ENCODE measurements around the gene PPP1R1B. TPM values are rescaled to one million over a fixed set of nuclear protein-coding genes. Genes with fewer than 3 reads are reported as not detected.

PPP1R1B gene
- total RNA-seq, 1 donor from 2014 or later, result 25.1 TPM

DNA sequence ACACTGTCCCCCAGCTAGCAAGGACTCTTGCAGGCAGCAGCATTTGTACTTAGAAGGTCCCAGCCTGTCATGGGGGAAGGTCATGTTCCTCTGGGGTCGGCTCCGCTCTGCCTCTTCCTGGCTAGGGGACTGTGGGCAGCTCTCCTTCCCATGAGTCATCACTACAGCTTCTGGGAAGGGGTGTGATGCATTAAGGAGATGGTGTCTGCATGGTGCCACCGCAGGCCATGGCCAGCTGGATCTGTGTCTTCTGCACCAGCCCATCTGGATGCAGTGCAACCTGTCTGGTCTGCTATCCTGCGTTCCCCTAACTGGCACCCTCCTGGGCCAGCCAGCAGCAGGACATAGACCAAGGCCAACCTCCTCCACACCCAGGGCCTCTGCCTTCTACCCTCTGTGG is 16.5 kb downstream of the PPP1R1B start:
- H3K27ac ChIP-seq, result no peak overlapping the region
- no peak overlapping the region for H3K4me3 ChIP-seq
- no peaks in the 10 kb centered on the region for H3K27me3 ChIP-seq
- DNase-seq (no peak), ATAC-seq (no peak)
- TF ChIP-seq, protein P1, sequence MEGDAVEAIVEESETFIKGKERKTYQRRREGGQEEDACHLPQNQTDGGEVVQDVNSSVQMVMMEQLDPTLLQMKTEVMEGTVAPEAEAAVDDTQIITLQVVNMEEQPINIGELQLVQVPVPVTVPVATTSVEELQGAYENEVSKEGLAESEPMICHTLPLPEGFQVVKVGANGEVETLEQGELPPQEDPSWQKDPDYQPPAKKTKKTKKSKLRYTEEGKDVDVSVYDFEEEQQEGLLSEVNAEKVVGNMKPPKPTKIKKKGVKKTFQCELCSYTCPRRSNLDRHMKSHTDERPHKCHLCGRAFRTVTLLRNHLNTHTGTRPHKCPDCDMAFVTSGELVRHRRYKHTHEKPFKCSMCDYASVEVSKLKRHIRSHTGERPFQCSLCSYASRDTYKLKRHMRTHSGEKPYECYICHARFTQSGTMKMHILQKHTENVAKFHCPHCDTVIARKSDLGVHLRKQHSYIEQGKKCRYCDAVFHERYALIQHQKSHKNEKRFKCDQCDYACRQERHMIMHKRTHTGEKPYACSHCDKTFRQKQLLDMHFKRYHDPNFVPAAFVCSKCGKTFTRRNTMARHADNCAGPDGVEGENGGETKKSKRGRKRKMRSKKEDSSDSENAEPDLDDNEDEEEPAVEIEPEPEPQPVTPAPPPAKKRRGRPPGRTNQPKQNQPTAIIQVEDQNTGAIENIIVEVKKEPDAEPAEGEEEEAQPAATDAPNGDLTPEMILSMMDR (IDR thresholded peaks at IDR 0.05), result no peak
- peaks cover 49% of the 10 kb centered on the region for H3K4me1 ChIP-seq
- no peaks in the 10 kb centered on the region for H3K36me3 ChIP-seq
- intact Hi-C loops (cut with DNase I), result no loop called here
- no peaks in the 10 kb centered on the region for H3K9me3 ChIP-seq

DNA sequence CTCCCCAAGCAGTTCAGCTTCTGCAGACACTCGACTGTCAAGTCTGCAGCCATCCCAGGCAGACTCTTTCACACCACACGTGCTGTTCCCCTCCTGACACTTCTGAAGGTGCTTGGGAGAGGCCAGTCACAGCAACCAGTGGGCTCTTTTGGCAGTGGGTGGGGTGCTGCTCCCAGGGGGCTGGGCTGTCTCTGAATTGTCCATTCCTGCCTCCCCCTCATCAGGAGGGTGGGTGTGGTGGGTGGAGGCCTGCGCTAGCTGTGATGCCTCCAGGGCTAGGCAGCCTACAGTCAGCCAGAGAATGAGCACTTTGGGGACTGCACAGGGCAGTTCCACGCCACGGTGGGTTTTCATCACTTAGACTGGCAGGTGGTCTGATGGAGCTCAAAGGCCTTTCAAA is 20.5 kb downstream of the PPP1R1B start:
- no peak for ATAC-seq
- TF ChIP-seq, protein P1 (IDR thresholded peaks at IDR 0.05), result no peak

DNA sequence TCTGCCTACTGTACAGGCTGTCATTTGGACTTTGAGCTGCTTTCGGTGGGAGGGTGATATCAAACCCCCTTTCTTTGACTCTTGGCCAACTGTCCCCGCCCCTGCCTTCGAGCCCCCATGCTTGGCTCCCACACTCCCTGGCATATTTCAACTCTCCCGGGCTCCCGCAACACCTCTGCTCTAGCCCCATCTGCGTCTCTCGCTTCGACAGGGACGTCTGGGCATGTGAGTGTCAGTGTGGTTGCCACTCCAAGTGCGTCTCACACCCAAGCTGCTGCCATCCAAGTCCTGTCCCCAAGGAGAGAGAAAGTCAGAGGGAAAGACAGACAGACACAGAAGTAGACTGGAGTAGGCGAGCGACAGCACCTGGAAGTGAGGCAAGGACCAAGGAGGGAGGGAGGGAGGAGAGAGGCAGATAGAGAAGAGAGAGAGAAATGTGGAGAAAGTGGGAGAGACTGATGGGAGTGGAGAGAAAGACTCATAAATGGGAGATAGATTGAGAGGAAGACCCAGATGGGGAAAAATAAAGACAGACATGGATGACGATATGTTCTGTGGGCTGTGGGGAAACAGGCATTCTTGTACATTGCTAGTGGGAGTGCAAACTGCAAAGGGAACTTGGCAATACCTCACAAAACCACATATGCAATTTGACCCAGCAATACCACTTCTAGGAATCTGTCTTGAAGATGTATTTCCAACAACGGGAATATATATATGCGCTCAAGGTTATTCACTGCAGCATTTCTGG is 22.0 kb downstream of the PPP1R1B start:
- Histone ChIP-seq H3K4me1 (no peaks in the 10 kb centered on the region), H3K4me3 (no peak overlapping the region), H3K9me3 (no peaks in the 10 kb centered on the region), H3K36me3 (peaks cover 4% of the 10 kb centered on the region), H3K27me3 (no peaks in the 10 kb centered on the region), H3K27ac (no peak overlapping the region)
- DNase-seq (no peak), ATAC-seq (peak; percentile 34)
- intact Hi-C loops (cut with DNase I), result no loop called here
- TF ChIP-seq, protein P1 (IDR thresholded peaks at IDR 0.05), result no peak

More for the DNA sequence above, 20.5 kb downstream of the PPP1R1B start:
- intact Hi-C loops (cut with DNase I), result no loop called here
- Histone ChIP-seq H3K27me3 (no peaks in the 10 kb centered on the region), H3K4me3 (no peak overlapping the region), H3K4me1 (peaks cover 10% of the 10 kb centered on the region), H3K36me3 (peaks cover 4% of the 10 kb centered on the region), H3K9me3 (no peaks in the 10 kb centered on the region), H3K27ac (no peak overlapping the region)
- no peak for DNase-seq

DNA sequence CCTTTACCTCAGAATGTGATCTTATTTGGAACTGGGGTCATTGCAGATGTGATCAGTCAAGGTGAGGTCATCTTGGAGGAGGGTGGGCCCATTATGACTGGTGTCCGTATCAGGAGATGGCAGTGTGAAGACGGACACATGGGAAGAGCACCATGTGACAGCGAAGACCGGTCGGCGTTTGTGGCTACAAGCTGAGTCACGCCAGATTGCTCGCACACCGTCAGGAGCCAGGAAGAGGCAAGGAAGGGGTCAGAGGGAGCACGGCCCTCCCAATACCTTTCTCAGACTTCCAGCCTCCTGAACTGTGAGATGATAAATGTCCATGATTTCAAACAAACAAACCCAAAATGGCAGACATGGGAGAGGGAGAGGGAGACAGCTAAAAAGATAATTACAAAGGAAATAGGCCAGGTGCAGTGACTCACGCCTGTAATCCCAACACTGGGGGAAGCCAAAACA is 23.4 kb downstream of the PPP1R1B start:
- Histone ChIP-seq H3K36me3 (peaks cover 5% of the 10 kb centered on the region), H3K4me1 (no peaks in the 10 kb centered on the region), H3K9me3 (no peaks in the 10 kb centered on the region), H3K27ac (no peak overlapping the region), H3K27me3 (no peaks in the 10 kb centered on the region), H3K4me3 (no peak overlapping the region)
- ATAC-seq (no peak), DNase-seq (no peak)
- intact Hi-C loops (cut with DNase I), result no loop called here
- TF ChIP-seq, protein P1 (IDR thresholded peaks at IDR 0.05), result no peak

DNA sequence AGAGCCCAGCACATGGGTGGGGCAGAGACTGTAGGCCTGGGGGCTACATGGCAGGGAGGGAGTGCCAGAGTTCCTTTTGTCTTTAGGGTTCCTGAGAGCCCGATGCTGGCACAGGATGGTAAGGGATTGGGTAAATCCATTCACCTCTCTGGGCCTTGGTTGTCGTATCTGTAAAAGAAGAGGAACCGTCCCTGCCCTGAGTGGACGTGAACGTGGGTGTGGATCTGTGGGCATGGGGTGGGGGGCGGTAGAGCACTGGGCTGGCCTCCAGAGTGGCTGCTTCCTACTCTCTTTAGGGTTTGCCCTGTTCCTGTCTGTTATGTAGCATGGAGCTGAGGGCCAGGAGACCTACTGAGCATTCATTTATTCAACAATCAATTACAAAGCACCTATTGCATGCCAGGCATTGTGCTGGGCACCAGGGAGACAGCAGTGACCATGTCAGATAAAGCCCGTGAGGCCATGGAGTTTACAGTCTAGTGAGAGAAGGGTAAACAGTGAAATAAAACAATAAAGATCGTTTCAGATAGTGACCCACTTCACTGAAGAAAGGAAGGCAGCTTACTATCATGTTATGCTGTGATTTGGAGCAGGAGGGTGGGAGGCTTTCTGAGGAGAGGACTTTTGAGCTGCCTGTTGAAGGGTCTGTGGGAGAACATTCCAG is 25.3 kb downstream of the PPP1R1B start:
- Histone ChIP-seq H3K36me3 (peaks cover 15% of the 10 kb centered on the region), H3K27me3 (no peaks in the 10 kb centered on the region), H3K4me1 (no peaks in the 10 kb centered on the region), H3K9me3 (no peaks in the 10 kb centered on the region), H3K27ac (peak overlapping the region; percentile 47), H3K4me3 (no peak overlapping the region)
- intact Hi-C loops (cut with DNase I), result no loop called here
- TF ChIP-seq, protein P1 (IDR thresholded peaks at IDR 0.05), result no peak
- ATAC-seq (peak; percentile 36), DNase-seq (no peak)
